ENCODE data around the gene HNRNPM.

Gene HNRNPM

GRCh38 chr19:8446061-8446709 lies 1.4 kb downstream of the HNRNPM start:
- TF ChIP-seq ZFP30 (CRISPR knock-in tag; IDR thresholded peaks at IDR 0.05) (no peak), ZNF565 (CRISPR knock-in tag; conservative IDR thresholded peaks at IDR 0.05; ENCODE audit: low read depth) (no peak), CREB5 (CRISPR knock-in tag; IDR thresholded peaks at IDR 0.05; ENCODE audit: low read depth) (no peak), TSHZ2 (CRISPR knock-in tag; IDR thresholded peaks at IDR 0.05) (no peak), RARB (CRISPR knock-in tag; IDR thresholded peaks at IDR 0.05) (no peak), PPARA (CRISPR knock-in tag; IDR thresholded peaks at IDR 0.05; ENCODE audit: borderline replicate concordance) (no peak), ISL1 (CRISPR knock-in tag; IDR thresholded peaks at IDR 0.05) (no peak), ZNF70 (CRISPR knock-in tag; IDR thresholded peaks at IDR 0.05) (no peak), ZC3H10 (CRISPR knock-in tag; IDR thresholded peaks at IDR 0.05) (no peak), GLIS3 (CRISPR knock-in tag; IDR thresholded peaks at IDR 0.05) (no peak), SNAI2 (CRISPR knock-in tag; IDR thresholded peaks at IDR 0.05) (no peak), ZNF8 (CRISPR knock-in tag; IDR thresholded peaks at IDR 0.05) (no peak), CSRNP3 (CRISPR knock-in tag; IDR thresholded peaks at IDR 0.05) (no peak), CSDC2 (CRISPR knock-in tag; IDR thresholded peaks at IDR 0.05) (no peak), ESRRG (CRISPR knock-in tag; IDR thresholded peaks at IDR 0.05) (no peak), TCF4 (CRISPR knock-in tag; IDR thresholded peaks at IDR 0.05; ENCODE audit: borderline replicate concordance) (no peak), PATZ1 (CRISPR knock-in tag; IDR thresholded peaks at IDR 0.05; ENCODE audit: borderline replicate concordance) (no peak), BACH2 (CRISPR knock-in tag; IDR thresholded peaks at IDR 0.05; ENCODE audit: borderline replicate concordance) (no peak), ZFP3 (CRISPR knock-in tag; IDR thresholded peaks at IDR 0.05) (no peak)
- no peak for ATAC-seq

- no peak for ATAC-seq
- TF ChIP-seq CREB5 (CRISPR knock-in tag; IDR thresholded peaks at IDR 0.05; ENCODE audit: low read depth) (no peak), TSHZ2 (CRISPR knock-in tag; IDR thresholded peaks at IDR 0.05) (no peak), ISL1 (CRISPR knock-in tag; IDR thresholded peaks at IDR 0.05) (no peak), ZFP3 (CRISPR knock-in tag; IDR thresholded peaks at IDR 0.05) (no peak), SNAI2 (CRISPR knock-in tag; IDR thresholded peaks at IDR 0.05) (no peak), ZNF565 (CRISPR knock-in tag; conservative IDR thresholded peaks at IDR 0.05; ENCODE audit: low read depth) (no peak), POU6F1 (CRISPR knock-in tag; IDR thresholded peaks at IDR 0.05; ENCODE audit: borderline replicate concordance, low read depth) (no peak), ARNTL (CRISPR knock-in tag; IDR thresholded peaks at IDR 0.05; ENCODE audit: borderline replicate concordance, low read depth) (no peak), ZC3H10 (CRISPR knock-in tag; IDR thresholded peaks at IDR 0.05) (no peak), PATZ1 (CRISPR knock-in tag; IDR thresholded peaks at IDR 0.05; ENCODE audit: borderline replicate concordance) (no peak), ZNF70 (CRISPR knock-in tag; IDR thresholded peaks at IDR 0.05) (no peak), TCF4 (CRISPR knock-in tag; IDR thresholded peaks at IDR 0.05; ENCODE audit: borderline replicate concordance) (no peak), OSR1 (CRISPR knock-in tag; IDR thresholded peaks at IDR 0.05) (no peak), BACH2 (CRISPR knock-in tag; IDR thresholded peaks at IDR 0.05; ENCODE audit: borderline replicate concordance) (no peak), ZFP30 (CRISPR knock-in tag; IDR thresholded peaks at IDR 0.05) (no peak)
Observed at GRCh38 chr19:8449830-8450229, 5.1 kb downstream of the HNRNPM start.

Measured in SK-N-SH treated with all-trans-retinoic acid at 6 μM for 48 hours (cell line).